ENCODE data around the gene HES2. TPM values are rescaled to one million over a fixed set of nuclear protein-coding genes. Genes with fewer than 3 reads are reported as not detected.

The HES2 gene
- total and polyA plus RNA-seq, 2 experiments from 2014 or later = 1.6 to 2.1 TPM

GRCh38 chr1:6459850-6460265 lies 40.1 kb upstream of the HES2 start:
- peaks cover 22% of the 10 kb centered on the region for H3K27me3 Mint-ChIP-seq (ENCODE audit: insufficient read depth, low read depth, poor library complexity)
- no peaks in the 10 kb centered on the region for H3K79me2 ChIP-seq (replicated peaks; ENCODE audit: insufficient read depth)
- no peaks in the 10 kb centered on the region for H4K20me1 ChIP-seq (replicated peaks; ENCODE audit: insufficient read depth)
- H3K36me3 ChIP-seq (ENCODE audit: insufficient read depth) = no peaks in the 10 kb centered on the region
- no peak overlapping the region for H3K27ac ChIP-seq (ENCODE audit: low read depth)
- H3K27me3 ChIP-seq (ENCODE audit: insufficient read depth) = peaks cover 16% of the 10 kb centered on the region
- no peak for DNase-seq (ENCODE audit: low spot score)
- H3K4me1 Mint-ChIP-seq = peaks cover 29% of the 10 kb centered on the region
- H3F3A ChIP-seq (replicated peaks; ENCODE audit: low read depth) = peaks cover 14% of the 10 kb centered on the region; the same call in 1 of the 2 replicates
- peaks cover 12% of the 10 kb centered on the region for H3K36me3 Mint-ChIP-seq (ENCODE audit: low read depth)
- peak; percentile 36; the same call in 1 of the 2 replicates for TF ChIP-seq POLR2AphosphoS5 (IDR thresholded peaks at IDR 0.05; ENCODE audit: low read depth)
- TF ChIP-seq CTCF (conservative IDR thresholded peaks at IDR 0.05; ENCODE audit: low read depth in 2 of 2) = no peak
- TF ChIP-seq, protein P1, sequence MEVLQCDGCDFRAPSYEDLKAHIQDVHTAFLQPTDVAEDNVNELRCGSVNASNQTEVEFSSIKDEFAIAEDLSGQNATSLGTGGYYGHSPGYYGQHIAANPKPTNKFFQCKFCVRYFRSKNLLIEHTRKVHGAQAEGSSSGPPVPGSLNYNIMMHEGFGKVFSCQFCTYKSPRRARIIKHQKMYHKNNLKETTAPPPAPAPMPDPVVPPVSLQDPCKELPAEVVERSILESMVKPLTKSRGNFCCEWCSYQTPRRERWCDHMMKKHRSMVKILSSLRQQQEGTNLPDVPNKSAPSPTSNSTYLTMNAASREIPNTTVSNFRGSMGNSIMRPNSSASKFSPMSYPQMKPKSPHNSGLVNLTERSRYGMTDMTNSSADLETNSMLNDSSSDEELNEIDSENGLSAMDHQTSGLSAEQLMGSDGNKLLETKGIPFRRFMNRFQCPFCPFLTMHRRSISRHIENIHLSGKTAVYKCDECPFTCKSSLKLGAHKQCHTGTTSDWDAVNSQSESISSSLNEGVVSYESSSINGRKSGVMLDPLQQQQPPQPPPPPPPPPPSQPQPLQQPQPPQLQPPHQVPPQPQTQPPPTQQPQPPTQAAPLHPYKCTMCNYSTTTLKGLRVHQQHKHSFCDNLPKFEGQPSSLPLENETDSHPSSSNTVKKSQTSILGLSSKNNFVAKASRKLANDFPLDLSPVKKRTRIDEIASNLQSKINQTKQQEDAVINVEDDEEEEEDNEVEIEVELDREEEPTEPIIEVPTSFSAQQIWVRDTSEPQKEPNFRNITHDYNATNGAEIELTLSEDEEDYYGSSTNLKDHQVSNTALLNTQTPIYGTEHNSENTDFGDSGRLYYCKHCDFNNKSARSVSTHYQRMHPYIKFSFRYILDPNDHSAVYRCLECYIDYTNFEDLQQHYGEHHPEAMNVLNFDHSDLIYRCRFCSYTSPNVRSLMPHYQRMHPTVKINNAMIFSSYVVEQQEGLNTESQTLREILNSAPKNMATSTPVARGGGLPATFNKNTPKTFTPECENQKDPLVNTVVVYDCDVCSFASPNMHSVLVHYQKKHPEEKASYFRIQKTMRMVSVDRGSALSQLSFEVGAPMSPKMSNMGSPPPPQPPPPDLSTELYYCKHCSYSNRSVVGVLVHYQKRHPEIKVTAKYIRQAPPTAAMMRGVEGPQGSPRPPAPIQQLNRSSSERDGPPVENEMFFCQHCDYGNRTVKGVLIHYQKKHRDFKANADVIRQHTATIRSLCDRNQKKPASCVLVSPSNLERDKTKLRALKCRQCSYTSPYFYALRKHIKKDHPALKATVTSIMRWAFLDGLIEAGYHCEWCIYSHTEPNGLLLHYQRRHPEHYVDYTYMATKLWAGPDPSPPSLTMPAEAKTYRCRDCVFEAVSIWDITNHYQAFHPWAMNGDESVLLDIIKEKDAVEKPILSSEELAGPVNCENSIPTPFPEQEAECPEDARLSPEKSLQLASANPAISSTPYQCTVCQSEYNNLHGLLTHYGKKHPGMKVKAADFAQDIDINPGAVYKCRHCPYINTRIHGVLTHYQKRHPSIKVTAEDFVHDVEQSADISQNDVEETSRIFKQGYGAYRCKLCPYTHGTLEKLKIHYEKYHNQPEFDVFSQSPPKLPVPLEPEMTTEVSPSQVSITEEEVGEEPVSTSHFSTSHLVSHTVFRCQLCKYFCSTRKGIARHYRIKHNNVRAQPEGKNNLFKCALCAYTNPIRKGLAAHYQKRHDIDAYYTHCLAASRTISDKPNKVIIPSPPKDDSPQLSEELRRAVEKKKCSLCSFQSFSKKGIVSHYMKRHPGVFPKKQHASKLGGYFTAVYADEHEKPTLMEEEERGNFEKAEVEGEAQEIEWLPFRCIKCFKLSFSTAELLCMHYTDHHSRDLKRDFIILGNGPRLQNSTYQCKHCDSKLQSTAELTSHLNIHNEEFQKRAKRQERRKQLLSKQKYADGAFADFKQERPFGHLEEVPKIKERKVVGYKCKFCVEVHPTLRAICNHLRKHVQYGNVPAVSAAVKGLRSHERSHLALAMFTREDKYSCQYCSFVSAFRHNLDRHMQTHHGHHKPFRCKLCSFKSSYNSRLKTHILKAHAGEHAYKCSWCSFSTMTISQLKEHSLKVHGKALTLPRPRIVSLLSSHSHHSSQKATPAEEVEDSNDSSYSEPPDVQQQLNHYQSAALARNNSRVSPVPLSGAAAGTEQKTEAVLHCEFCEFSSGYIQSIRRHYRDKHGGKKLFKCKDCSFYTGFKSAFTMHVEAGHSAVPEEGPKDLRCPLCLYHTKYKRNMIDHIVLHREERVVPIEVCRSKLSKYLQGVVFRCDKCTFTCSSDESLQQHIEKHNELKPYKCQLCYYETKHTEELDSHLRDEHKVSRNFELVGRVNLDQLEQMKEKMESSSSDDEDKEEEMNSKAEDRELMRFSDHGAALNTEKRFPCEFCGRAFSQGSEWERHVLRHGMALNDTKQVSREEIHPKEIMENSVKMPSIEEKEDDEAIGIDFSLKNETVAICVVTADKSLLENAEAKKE (CRISPR knock-in tag; IDR thresholded peaks at IDR 0.05) = no peak
- no peak for TF ChIP-seq EZH2 (IDR thresholded peaks at IDR 0.05; ENCODE audit: low read depth, unreplicated experiment)
- TF ChIP-seq, protein P2, sequence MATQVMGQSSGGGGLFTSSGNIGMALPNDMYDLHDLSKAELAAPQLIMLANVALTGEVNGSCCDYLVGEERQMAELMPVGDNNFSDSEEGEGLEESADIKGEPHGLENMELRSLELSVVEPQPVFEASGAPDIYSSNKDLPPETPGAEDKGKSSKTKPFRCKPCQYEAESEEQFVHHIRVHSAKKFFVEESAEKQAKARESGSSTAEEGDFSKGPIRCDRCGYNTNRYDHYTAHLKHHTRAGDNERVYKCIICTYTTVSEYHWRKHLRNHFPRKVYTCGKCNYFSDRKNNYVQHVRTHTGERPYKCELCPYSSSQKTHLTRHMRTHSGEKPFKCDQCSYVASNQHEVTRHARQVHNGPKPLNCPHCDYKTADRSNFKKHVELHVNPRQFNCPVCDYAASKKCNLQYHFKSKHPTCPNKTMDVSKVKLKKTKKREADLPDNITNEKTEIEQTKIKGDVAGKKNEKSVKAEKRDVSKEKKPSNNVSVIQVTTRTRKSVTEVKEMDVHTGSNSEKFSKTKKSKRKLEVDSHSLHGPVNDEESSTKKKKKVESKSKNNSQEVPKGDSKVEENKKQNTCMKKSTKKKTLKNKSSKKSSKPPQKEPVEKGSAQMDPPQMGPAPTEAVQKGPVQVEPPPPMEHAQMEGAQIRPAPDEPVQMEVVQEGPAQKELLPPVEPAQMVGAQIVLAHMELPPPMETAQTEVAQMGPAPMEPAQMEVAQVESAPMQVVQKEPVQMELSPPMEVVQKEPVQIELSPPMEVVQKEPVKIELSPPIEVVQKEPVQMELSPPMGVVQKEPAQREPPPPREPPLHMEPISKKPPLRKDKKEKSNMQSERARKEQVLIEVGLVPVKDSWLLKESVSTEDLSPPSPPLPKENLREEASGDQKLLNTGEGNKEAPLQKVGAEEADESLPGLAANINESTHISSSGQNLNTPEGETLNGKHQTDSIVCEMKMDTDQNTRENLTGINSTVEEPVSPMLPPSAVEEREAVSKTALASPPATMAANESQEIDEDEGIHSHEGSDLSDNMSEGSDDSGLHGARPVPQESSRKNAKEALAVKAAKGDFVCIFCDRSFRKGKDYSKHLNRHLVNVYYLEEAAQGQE (IDR thresholded peaks at IDR 0.05; ENCODE audit: unreplicated experiment) = no peak
- H3K4me2 ChIP-seq = peak overlapping the region; percentile 78
- H3K9me2 ChIP-seq (ENCODE audit: insufficient read depth) = no peaks in the 10 kb centered on the region
- peaks cover 12% of the 10 kb centered on the region for H3K4me1 ChIP-seq (ENCODE audit: insufficient read depth)
- H3K4me3 ChIP-seq = peak overlapping the region; percentile 37
- peak; percentile 17 for ATAC-seq
- H3K9me3 Mint-ChIP-seq = no peaks in the 10 kb centered on the region; the same call in 2 of the 3 replicates
- H3K4me3 Mint-ChIP-seq = peak overlapping the region; percentile 53; the same call in 2 of the 3 replicates
- H3K27ac Mint-ChIP-seq = 0 out of 2 replicates have a peak overlapping the region, but pooled peaks have one; percentile 68
- 0 out of 2 replicates have a peak overlapping the region, but pooled peaks have one; percentile 18 for H2AFZ ChIP-seq
